Panc1 (cell line): Measurements from ENCODE around the gene SIVA1. TPM values are rescaled to one million over a fixed set of nuclear protein-coding genes. Genes with fewer than 3 reads are reported as not detected.

Experiments used
- ATAC-seq: fragments of 200-7000 bp; cut with Tn5 transposase; 2 replicates; pipeline ENCODE4 v1.9.1; 2020; ENCODE audit warnings: mild to moderate bottlenecking, moderate library complexity
- BruUV-seq: library from RNA; stranded (reverse); fragments of 400-500 nt; replicated peaks from 2 replicates; lab custom pipeline; 2021; lab: Mats Ljungman, UMichigan
- CTCF ChIA-PET: fragments of 300-600 bp; sonication (Branson Sonifier 250); formaldehyde crosslinking; loops from one replicate; lab custom pipeline; 2022; ENCODE audit warnings: antibody characterized with exemption; lab: Charles Lee
- POLR2A ChIA-PET: fragments of 300-600 bp; sonication (Branson Sonifier 250); formaldehyde crosslinking; loops from one replicate; lab custom pipeline; 2022; ENCODE audit warnings: antibody characterized with exemption; lab: Charles Lee
- DNase-seq: peaks from one replicate; pipeline ENCODE4 v3.0.0-alpha.2; 2010; ENCODE audit warnings: low read depth, low spot score
- H3K27ac ChIP-seq: 2 replicates; pipeline ENCODE4 v1.5.1; 2011; ENCODE audit warnings: mild to moderate bottlenecking, low read length, inconsistent platforms
- H3K27me3 ChIP-seq: fragments of 200-500 bp; sonication (Bioruptor generic); 2 replicates; pipeline ENCODE4 v1.6.0; 2014; ENCODE audit warnings: low read length, inconsistent platforms; ENCODE audit not compliant: control insufficient read depth, insufficient read depth
- H3K36me3 ChIP-seq: fragments of 200-500 bp; sonication (Bioruptor generic); 2 replicates; pipeline ENCODE4 v1.5.1; 2014; ENCODE audit warnings: inconsistent platforms, mild to moderate bottlenecking, low read length, moderate library complexity; ENCODE audit not compliant: control insufficient read depth, insufficient read depth
- H3K4me1 ChIP-seq: 2 replicates; pipeline ENCODE4 v1.5.1; 2011; ENCODE audit warnings: inconsistent platforms, mild to moderate bottlenecking, low read length, moderate library complexity; ENCODE audit not compliant: control insufficient read depth, insufficient read depth
- H3K4me3 ChIP-seq, 2 experiments: 2 replicates each; pipeline ENCODE4 v1.5.1; 2011 to 2012; ENCODE audit warnings: low read depth in 2 of 2, low read length in 2 of 2, mild to moderate bottlenecking in 2 of 2, inconsistent platforms in 1 of 2, moderate library complexity in 1 of 2
- H3K9me3 ChIP-seq: fragments of 200-500 bp; sonication (Bioruptor generic); 2 replicates; pipeline ENCODE4 v1.5.1; 2014; ENCODE audit warnings: low read depth, mild to moderate bottlenecking, inconsistent platforms, low read length, moderate library complexity; ENCODE audit not compliant: control insufficient read depth, insufficient read depth
- CTCF ChIP-seq: fragments of 450-650 bp; IDR thresholded peaks from 2 replicates; pipeline ENCODE4 v1.5.1; 2017; ENCODE audit warnings: mild to moderate bottlenecking
- POLR2AphosphoS5 ChIP-seq: IDR thresholded peaks from 2 replicates; pipeline ENCODE4 v1.6.1; 2012; ENCODE audit warnings: mild to moderate bottlenecking, low read depth, low read length, moderate library complexity
- REST ChIP-seq, 2 experiments: IDR thresholded peaks; 2 replicates each; pipeline ENCODE4 v1.6.1; 2011 to 2012; ENCODE audit warnings: low read depth in 2 of 2, control low read depth in 1 of 2, low read length in 1 of 2, mild to moderate bottlenecking in 1 of 2, moderate library complexity in 1 of 2; ENCODE audit not compliant: insufficient read depth in 1 of 2
- SIN3A ChIP-seq: IDR thresholded peaks from 2 replicates; pipeline ENCODE4 v1.6.1; 2012; ENCODE audit warnings: low read depth, mild to moderate bottlenecking, low read length, moderate library complexity, borderline replicate concordance; ENCODE audit not compliant: insufficient read depth
- TCF7L2 ChIP-seq: IDR thresholded peaks from 2 replicates; pipeline ENCODE4 v1.6.1; 2011; ENCODE audit warnings: mild to moderate bottlenecking, low read depth, low read length, inconsistent platforms
- in situ Hi-C: cut with HindIII; loops from 2 replicates; pipeline ENCODE4 v1.10.0; 2016; ENCODE audit warnings: low sequenced_read_pairs, low pct_unique_long_range_greater_than_20kb
- intact Hi-C: fragments of 100-400 bp; cut with micrococcal nuclease; formaldehyde crosslinking; loops from one replicate; pipeline ENCODE4 v1.10.0; 2022; ENCODE audit not compliant: unreplicated experiment
- total RNA-seq: library from RNA; stranded (reverse); gene quantifications from one replicate; pipeline ENCODE4 v1.2.1, GENCODE V29; 2021; ENCODE audit not compliant: unreplicated experiment

The SIVA1 gene
- total RNA-seq, 1 experiment from 2014 or later, result 100 TPM

- no peak overlapping the region for H3K4me3 ChIP-seq
- ATAC-seq (no peak; the same call in 1 of the 2 replicates), DNase-seq (no peak)
- no peaks in the 10 kb centered on the region for H3K9me3 ChIP-seq
- intact Hi-C loops (no loop called here), in situ Hi-C loops (no loop called here)
- H3K4me1 ChIP-seq, result peaks cover 45% of the 10 kb centered on the region
- H3K36me3 ChIP-seq, result no peaks in the 10 kb centered on the region
- TF ChIP-seq POLR2AphosphoS5 (no peak), SIN3A (no peak), CTCF (no peak), REST (IDR thresholded peaks at IDR 0.05; ENCODE audit: insufficient read depth in 1 of 2, low read depth in 2 of 2, low read length in 1 of 2) (no peak), TCF7L2 (no peak)
- peak overlapping the region; percentile 63 for H3K27ac ChIP-seq
- CTCF ChIA-PET, result no interaction called here
- no peaks in the 10 kb centered on the region for H3K27me3 ChIP-seq
- POLR2A ChIA-PET, result no interaction called here
- BruUV-seq, result no TSS peak
Measured at GRCh38 chr14:104804481-104805325, 51.8 kb downstream of the SIVA1 start.

DNA sequence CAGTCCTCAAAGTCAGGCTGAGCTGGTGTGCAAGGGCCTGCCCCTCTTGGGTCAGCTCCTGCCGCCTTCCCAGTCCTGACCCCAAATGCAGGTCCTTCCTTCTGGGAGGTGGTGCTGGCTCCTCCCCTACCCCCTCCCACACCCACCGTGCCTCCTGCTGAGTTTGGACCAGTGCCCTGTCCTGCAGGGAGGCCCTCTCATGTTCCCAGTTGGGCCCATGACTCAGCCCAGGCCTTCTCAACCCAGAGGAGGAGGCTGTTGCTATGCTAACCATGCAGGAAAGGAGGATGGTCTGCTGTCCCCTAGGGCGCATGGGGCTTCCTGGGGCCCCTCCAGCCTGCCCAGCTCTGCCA is 52.4 kb downstream of the SIVA1 start:
- ATAC-seq (peak; percentile 47), DNase-seq (no peak)
- in situ Hi-C loops, result no loop called here
- intact Hi-C loops, result no loop called here
- H3K27me3 ChIP-seq, result no peaks in the 10 kb centered on the region
- ChIA-PET CTCF (no interaction called here), POLR2A (interaction anchor here (0.6 kb wide), 1 partner anchor 166 kb away, joined by 3 read pairs; no protein-coding TSS in a partner anchor)
- no peaks in the 10 kb centered on the region for H3K9me3 ChIP-seq
- no peak overlapping the region for H3K4me3 ChIP-seq
- no peaks in the 10 kb centered on the region for H3K36me3 ChIP-seq
- H3K27ac ChIP-seq, result peak overlapping the region; percentile 63
- BruUV-seq, result no TSS peak
- peaks cover 44% of the 10 kb centered on the region for H3K4me1 ChIP-seq
- TF ChIP-seq POLR2AphosphoS5 (peak; percentile 56; the same call in 1 of the 2 replicates), SIN3A (no peak)
